ENCODE results near the gene KIF26A. TPM values are rescaled to one million over a fixed set of nuclear protein-coding genes. Genes with fewer than 3 reads are reported as not detected.

The KIF26A gene
- total RNA-seq, 2 donors from 2014 or later = 5.6 to 14.1 TPM

- no peaks in the 10 kb centered on the region for H3K9me3 ChIP-seq
- no peak for DNase-seq (ENCODE audit: low spot score)
- no peak overlapping the region for H3K27ac ChIP-seq
- no peak overlapping the region for H3K4me3 ChIP-seq
- no peaks in the 10 kb centered on the region for H3K4me1 ChIP-seq
- no peaks in the 10 kb centered on the region for H3K36me3 ChIP-seq
- TF ChIP-seq, protein P1, sequence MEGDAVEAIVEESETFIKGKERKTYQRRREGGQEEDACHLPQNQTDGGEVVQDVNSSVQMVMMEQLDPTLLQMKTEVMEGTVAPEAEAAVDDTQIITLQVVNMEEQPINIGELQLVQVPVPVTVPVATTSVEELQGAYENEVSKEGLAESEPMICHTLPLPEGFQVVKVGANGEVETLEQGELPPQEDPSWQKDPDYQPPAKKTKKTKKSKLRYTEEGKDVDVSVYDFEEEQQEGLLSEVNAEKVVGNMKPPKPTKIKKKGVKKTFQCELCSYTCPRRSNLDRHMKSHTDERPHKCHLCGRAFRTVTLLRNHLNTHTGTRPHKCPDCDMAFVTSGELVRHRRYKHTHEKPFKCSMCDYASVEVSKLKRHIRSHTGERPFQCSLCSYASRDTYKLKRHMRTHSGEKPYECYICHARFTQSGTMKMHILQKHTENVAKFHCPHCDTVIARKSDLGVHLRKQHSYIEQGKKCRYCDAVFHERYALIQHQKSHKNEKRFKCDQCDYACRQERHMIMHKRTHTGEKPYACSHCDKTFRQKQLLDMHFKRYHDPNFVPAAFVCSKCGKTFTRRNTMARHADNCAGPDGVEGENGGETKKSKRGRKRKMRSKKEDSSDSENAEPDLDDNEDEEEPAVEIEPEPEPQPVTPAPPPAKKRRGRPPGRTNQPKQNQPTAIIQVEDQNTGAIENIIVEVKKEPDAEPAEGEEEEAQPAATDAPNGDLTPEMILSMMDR (IDR thresholded peaks at IDR 0.05) = no peak
- no peaks in the 10 kb centered on the region for H3K27me3 ChIP-seq
Observed at GRCh38 chr14:104211215-104211614, 72.8 kb downstream of the KIF26A start.

GRCh38 chr14:104211741-104212140 is 73.4 kb downstream of the KIF26A start:
- H3K4me1 ChIP-seq = no peaks in the 10 kb centered on the region
- H3K4me3 ChIP-seq = no peak overlapping the region
- no peaks in the 10 kb centered on the region for H3K36me3 ChIP-seq
- no peaks in the 10 kb centered on the region for H3K27me3 ChIP-seq
- no peaks in the 10 kb centered on the region for H3K9me3 ChIP-seq
- H3K27ac ChIP-seq = no peak overlapping the region
- TF ChIP-seq, protein P1 (IDR thresholded peaks at IDR 0.05) = no peak
- no peak for DNase-seq (ENCODE audit: low spot score)

DNA sequence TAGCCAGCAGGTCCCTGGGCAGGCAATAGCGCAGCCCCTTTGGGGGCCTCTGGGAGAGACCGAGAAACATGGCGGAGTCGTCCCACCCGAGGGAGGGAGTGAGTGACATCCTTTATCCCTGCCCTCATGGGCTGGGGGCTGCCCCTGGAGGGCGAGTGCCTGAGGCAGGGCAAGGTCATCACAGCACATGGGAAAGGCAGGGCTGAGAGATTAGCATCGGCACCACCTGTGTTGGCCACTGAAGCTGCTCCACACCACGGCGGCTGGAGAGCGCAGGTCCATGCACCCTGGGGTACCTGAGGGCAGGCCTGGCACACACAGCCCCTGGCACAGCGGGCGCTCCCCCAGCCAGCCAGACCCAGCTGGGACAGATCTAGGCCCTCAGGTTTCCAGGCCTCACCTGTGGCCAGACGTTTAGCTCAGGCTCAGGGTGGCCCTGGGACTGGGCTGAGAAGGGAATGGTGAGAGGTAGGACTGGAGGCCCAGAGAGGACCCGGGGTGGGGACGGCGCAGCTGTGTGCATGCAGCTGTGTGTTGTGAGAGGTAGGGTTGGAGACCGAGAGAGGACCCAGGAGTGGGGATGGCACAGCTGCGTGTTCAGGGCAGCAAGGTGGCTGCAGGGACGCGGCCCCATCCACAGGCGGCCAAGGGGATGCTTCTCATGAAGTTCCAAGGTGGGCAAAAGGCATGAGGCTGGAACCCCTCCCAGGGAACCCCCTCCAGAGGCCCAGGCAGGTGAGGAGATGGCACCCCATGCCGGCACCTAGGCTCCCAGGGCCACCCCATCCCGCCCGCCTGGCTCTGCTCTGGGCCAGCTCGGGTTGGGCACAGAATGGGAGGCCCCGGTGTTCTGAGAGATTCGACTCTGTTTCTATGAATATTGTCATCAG is 74.1 kb downstream of the KIF26A start:
- Histone ChIP-seq H3K9me3 (no peaks in the 10 kb centered on the region), H3K4me3 (no peak overlapping the region), H3K4me1 (no peaks in the 10 kb centered on the region), H3K27ac (no peak overlapping the region), H3K36me3 (no peaks in the 10 kb centered on the region), H3K27me3 (no peaks in the 10 kb centered on the region)
- no peak for DNase-seq (ENCODE audit: low spot score)
- TF ChIP-seq, protein P1 (IDR thresholded peaks at IDR 0.05) = no peak

DNA sequence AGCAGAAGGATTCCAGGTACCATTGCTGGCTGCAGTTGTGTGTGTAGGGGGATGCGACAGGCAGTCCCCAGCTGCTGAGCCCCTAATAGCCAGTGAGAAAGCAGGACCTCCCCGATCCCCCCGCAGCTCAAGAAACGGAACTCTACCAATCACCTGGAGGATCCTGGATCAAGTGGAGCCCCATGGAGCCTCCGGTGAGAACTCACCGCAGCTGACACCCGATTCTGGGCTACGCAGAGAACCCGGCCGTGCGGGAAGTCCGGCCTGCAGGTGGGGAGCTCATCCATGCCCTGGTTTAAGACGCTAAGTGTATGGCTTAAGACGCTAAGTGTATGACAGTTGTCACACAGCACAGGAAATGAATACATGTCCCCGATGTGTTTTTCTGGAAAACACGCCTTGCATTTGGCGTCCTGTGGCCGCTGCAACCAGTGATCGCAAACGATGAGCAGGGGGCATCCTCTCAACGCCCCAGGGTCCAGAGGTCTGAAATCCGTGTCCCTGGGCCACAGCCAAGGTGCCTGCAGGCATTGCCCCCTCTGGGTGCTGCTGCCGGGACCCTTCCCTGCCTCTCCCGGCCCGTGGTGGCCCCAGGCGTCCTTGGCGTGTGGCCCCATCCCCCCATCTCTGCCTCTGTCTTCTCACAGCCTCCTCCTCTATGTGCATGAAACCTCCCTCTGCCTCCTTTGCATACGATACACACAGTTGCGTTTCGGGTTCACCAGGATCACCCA is 75.1 kb downstream of the KIF26A start:
- Histone ChIP-seq H3K27me3 (no peaks in the 10 kb centered on the region), H3K27ac (no peak overlapping the region), H3K9me3 (no peaks in the 10 kb centered on the region), H3K4me1 (no peaks in the 10 kb centered on the region), H3K36me3 (no peaks in the 10 kb centered on the region), H3K4me3 (no peak overlapping the region)
- no peak for DNase-seq (ENCODE audit: low spot score)
- TF ChIP-seq, protein P1 (IDR thresholded peaks at IDR 0.05) = no peak

GRCh38 chr14:104214431-104215218 is 76.2 kb downstream of the KIF26A start:
- H3K9me3 ChIP-seq = no peaks in the 10 kb centered on the region
- no peaks in the 10 kb centered on the region for H3K36me3 ChIP-seq
- H3K4me1 ChIP-seq = no peaks in the 10 kb centered on the region
- no peak overlapping the region for H3K4me3 ChIP-seq
- no peaks in the 10 kb centered on the region for H3K27me3 ChIP-seq
- H3K27ac ChIP-seq = no peak overlapping the region
- TF ChIP-seq, protein P1 (IDR thresholded peaks at IDR 0.05) = no peak
- DNase-seq (ENCODE audit: low spot score) = no peak

All from right atrium auricular region (tissue), 2 donors.